Liver (tissue), 9 donors: ENCODE data around the gene ELP4. TPM values are rescaled to one million over a fixed set of nuclear protein-coding genes. Genes with fewer than 3 reads are reported as not detected.
"Not testable (repeated sequence)": the region's sequence is repeated elsewhere in the genome, so short reads cannot be mapped to it uniquely, and the experiment has no call there.

ENCODE experiments used
- DNase-seq: peaks from one replicate; pipeline ENCODE4 v3.0.0-alpha.2; 2017; ENCODE audit warnings: low spot score
- H3K27ac ChIP-seq, 2 donors: one replicate each; pipeline ENCODE4 v1.7.0; 2013; ENCODE audit warnings: inconsistent platforms in 2 of 2, low read length in 2 of 2, control low read depth in 1 of 2, low read depth in 1 of 2, mild to moderate bottlenecking in 1 of 2
- H3K27me3 ChIP-seq, 4 donors: one replicate each; pipeline versions ENCODE4 v1.6.1 to v1.7.0; 2013; ENCODE audit warnings: low read length in 3 of 4, inconsistent platforms in 1 of 4, mild to moderate bottlenecking in 1 of 4, moderate library complexity in 1 of 4; ENCODE audit not compliant: control insufficient read depth in 4 of 4, insufficient read depth in 4 of 4
- H3K36me3 ChIP-seq, 4 donors: one replicate each; pipeline versions ENCODE4 v1.6.1 to v1.7.0; 2013; ENCODE audit warnings: low read length in 3 of 4, mild to moderate bottlenecking in 3 of 4, low read depth in 1 of 4, moderate library complexity in 1 of 4; ENCODE audit not compliant: control insufficient read depth in 4 of 4, insufficient read depth in 3 of 4
- H3K4me1 ChIP-seq, 4 donors: one replicate each; pipeline versions ENCODE4 v1.6.1 to v1.7.0; 2013; ENCODE audit warnings: low read length in 3 of 4, mild to moderate bottlenecking in 3 of 4, moderate library complexity in 1 of 4; ENCODE audit not compliant: control insufficient read depth in 4 of 4, insufficient read depth in 4 of 4
- H3K4me3 ChIP-seq, 3 donors: one replicate each; pipeline versions ENCODE4 v1.6.1 to v1.7.0; 2013; ENCODE audit warnings: low read length in 3 of 3, control low read depth in 1 of 3, low read depth in 1 of 3, mild to moderate bottlenecking in 1 of 3
- H3K9ac ChIP-seq, 2 donors: one replicate each; pipeline ENCODE4 v1.7.0; 2013; ENCODE audit warnings: low read length in 2 of 2, mild to moderate bottlenecking in 2 of 2, moderate library complexity in 2 of 2, control low read depth in 1 of 2, low read depth in 1 of 2
- H3K9me3 ChIP-seq, 4 donors: one replicate each; pipeline versions ENCODE4 v1.6.1 to v1.7.0; 2013; ENCODE audit warnings: low read length in 3 of 4; ENCODE audit not compliant: control insufficient read depth in 4 of 4
- CTCF ChIP-seq: fragments of 150-350 bp; IDR thresholded peaks from 2 replicates; pipeline ENCODE4 v1.5.1; 2017; ENCODE audit warnings: improper control_type of control experiment, low read depth, low read length; ENCODE audit not compliant: missing input control
- EGR1 ChIP-seq, 2 donors: IDR thresholded peaks; 2 replicates each; pipeline ENCODE4 v1.6.1; 2016 to 2018; ENCODE audit warnings: antibody characterized with exemption in 2 of 2, low read depth in 2 of 2
- FOXA1 ChIP-seq: IDR thresholded peaks from 2 replicates; pipeline ENCODE4 v1.6.1; 2016; ENCODE audit warnings: antibody characterized with exemption
- FOXA2 ChIP-seq: IDR thresholded peaks from 2 replicates; pipeline ENCODE4 v1.6.1; 2016; ENCODE audit warnings: antibody characterized with exemption
- GABPA ChIP-seq, 2 donors: IDR thresholded peaks in 1 of 2; conservative IDR thresholded peaks in 1 of 2; 2 replicates each; pipeline ENCODE4 v1.6.1; 2016; ENCODE audit warnings: antibody characterized with exemption in 2 of 2, mild to moderate bottlenecking in 1 of 2, moderate library complexity in 1 of 2
- HNF4G ChIP-seq: IDR thresholded peaks from 2 replicates; pipeline ENCODE4 v1.6.1; 2016; ENCODE audit warnings: antibody characterized with exemption
- JUND ChIP-seq, 2 donors: IDR thresholded peaks; 2 replicates each; pipeline ENCODE4 v1.6.1; 2016; ENCODE audit warnings: antibody characterized with exemption in 2 of 2
- NR2F2 ChIP-seq: IDR thresholded peaks from 2 replicates; pipeline ENCODE4 v1.6.1; 2016; ENCODE audit warnings: antibody characterized with exemption
- REST ChIP-seq: IDR thresholded peaks from 2 replicates; pipeline ENCODE4 v1.6.1; 2016; ENCODE audit warnings: antibody characterized with exemption, mild to moderate bottlenecking
- RXRA ChIP-seq, 2 donors: IDR thresholded peaks; 2 replicates each; pipeline ENCODE4 v1.6.1; 2017 to 2018; ENCODE audit warnings: antibody characterized with exemption in 2 of 2, mild to moderate bottlenecking in 1 of 2
- ZBTB33 ChIP-seq: IDR thresholded peaks from 2 replicates; pipeline ENCODE4 v1.6.1; 2016; ENCODE audit warnings: antibody characterized with exemption
- WGBS: extraction: QIAGEN DNeasy Blood & Tissue Kit; methylation state at CpG from one replicate; pipeline ENCODE4 v1.1.7; 2013; 5-methylcytosine and 5-hydroxymethylcytosine counted together
- polyA plus RNA-seq, 2 donors: library from polyadenylated mRNA; stranded (reverse) in 1 of 2; unstranded in 1 of 2; fragments of 200-250 nt in 1 of 2; fragments of >200 nt in 1 of 2; fragmentation: Nextera tagmentation in 1 of 2; extraction: Ambion mirVana in 1 of 2; gene quantifications; one replicate each; pipeline versions ENCODE4 v1.2.1 to v1.2.3, GENCODE V29; 2013 to 2015
- total RNA-seq, 2 donors: library from RNA; depleted of rRNA; stranded (reverse); fragments of >200 nt; gene quantifications; one replicate each; pipeline ENCODE4 v1.2.3, GENCODE V29; 2014
- TF ChIP-seq, protein P1 (sequence below): IDR thresholded peaks from 2 replicates; pipeline ENCODE4 v1.6.1; 2016; ENCODE audit warnings: antibody characterized with exemption
- TF ChIP-seq, protein P2 (sequence below): IDR thresholded peaks from 2 replicates; pipeline ENCODE4 v1.6.1; 2016; ENCODE audit warnings: antibody characterized with exemption
- donor health status: healthy.
- donor health status: healthy.
- donor health status: healthy.
- donor health status: healthy.
- donor health status: healthy.

The ELP4 gene
- total and polyA plus RNA-seq, 4 donors = 6.0 to 18.8 (median 12.5) TPM

GRCh38 chr11:31690516-31690915, 180.9 kb downstream of the ELP4 start:
- H3K4me3 ChIP-seq = no peak overlapping the region
- 65% methylated on average over 2 of the region's 2 CpGs for WGBS
- H3K9ac ChIP-seq = no peak overlapping the region
- H3K9me3 ChIP-seq = no peaks in the 10 kb centered on the region
- TF ChIP-seq, protein P1, sequence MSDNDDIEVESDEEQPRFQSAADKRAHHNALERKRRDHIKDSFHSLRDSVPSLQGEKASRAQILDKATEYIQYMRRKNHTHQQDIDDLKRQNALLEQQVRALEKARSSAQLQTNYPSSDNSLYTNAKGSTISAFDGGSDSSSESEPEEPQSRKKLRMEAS = no peak
- TF ChIP-seq ZBTB33 = no peak
- no peak for TF ChIP-seq FOXA1
- TF ChIP-seq, protein P2, sequence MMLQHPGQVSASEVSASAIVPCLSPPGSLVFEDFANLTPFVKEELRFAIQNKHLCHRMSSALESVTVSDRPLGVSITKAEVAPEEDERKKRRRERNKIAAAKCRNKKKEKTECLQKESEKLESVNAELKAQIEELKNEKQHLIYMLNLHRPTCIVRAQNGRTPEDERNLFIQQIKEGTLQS = no peak
- TF ChIP-seq EGR1 (IDR thresholded peaks at IDR 0.05; ENCODE audit: low read depth in 2 of 2) = no peak
- no peak for TF ChIP-seq CTCF
- TF ChIP-seq GABPA (IDR thresholded peaks at IDR 0.05 in 1 of 2, conservative IDR thresholded peaks at IDR 0.05 in 1 of 2) = no peak
- TF ChIP-seq REST = no peak
- TF ChIP-seq JUND (IDR thresholded peaks at IDR 0.05) = no peak
- TF ChIP-seq NR2F2 = no peak
- no peak for DNase-seq
- H3K27ac ChIP-seq = no peak overlapping the region
- H3K27me3 ChIP-seq = no peaks in the 10 kb centered on the region
- no peaks in the 10 kb centered on the region for H3K36me3 ChIP-seq
- no peaks in the 10 kb centered on the region for H3K4me1 ChIP-seq

DNA sequence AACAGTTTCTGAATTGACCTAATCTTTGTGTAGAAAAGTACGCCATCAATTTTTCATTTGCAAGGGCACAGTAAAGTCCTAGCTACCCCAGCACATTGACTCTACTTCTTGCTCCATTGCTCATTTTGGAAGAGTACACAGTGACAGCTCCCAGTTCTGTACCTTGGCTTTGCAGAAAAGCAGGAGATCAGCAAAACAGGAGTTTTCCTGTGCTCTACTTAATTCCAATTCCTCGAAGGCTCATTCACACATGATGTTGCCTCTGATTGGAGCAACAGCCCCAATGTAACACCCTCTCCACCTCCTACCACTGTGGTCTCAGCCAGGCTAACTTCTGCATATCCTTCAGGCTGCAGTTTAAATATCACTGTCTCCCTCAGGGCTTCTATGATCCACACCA, 182.9 kb downstream of the ELP4 start:
- H3K9ac ChIP-seq = no peak overlapping the region
- H3K27me3 ChIP-seq = no peaks in the 10 kb centered on the region
- H3K36me3 ChIP-seq = no peaks in the 10 kb centered on the region
- TF ChIP-seq GABPA (IDR thresholded peaks at IDR 0.05 in 1 of 2, conservative IDR thresholded peaks at IDR 0.05 in 1 of 2) (no peak), RXRA (IDR thresholded peaks at IDR 0.05) (no peak), CTCF (no peak), NR2F2 (no peak), FOXA2 (no peak), REST (no peak), HNF4G (no peak)
- TF ChIP-seq, protein P1 = no peak
- 92% methylated on average over 2 of the region's 2 CpGs for WGBS
- H3K27ac ChIP-seq = no peak overlapping the region
- H3K9me3 ChIP-seq = no peaks in the 10 kb centered on the region
- DNase-seq = no peak
- H3K4me3 ChIP-seq = no peak overlapping the region
- H3K4me1 ChIP-seq = no peaks in the 10 kb centered on the region

- H3K27me3 ChIP-seq, H3K4me1 ChIP-seq, H3K27ac ChIP-seq, H3K9me3 ChIP-seq, H3K36me3 ChIP-seq, DNase-seq, H3K4me3 ChIP-seq, H3K9ac ChIP-seq: not testable (repeated sequence)
- WGBS = 71% methylated on average over 1 of the region's 1 CpG
These were observed 187.5 kb downstream of the ELP4 start for GRCh38 chr11:31697049-31697448.
